Right lobe of liver (tissue), 6 donors: ENCODE measurements around the gene PRICKLE3. TPM values are rescaled to one million over a fixed set of nuclear protein-coding genes. Genes with fewer than 3 reads are reported as not detected.
A peak's percentile ranks its signal among the peaks of the same experiment; 100 is the strongest.

ENCODE experiments used
- ATAC-seq, 4 donors: fragments of 200-7000 bp; cut with Tn5 transposase; one replicate each; pipeline ENCODE4 v1.9.1; 2020; ENCODE audit warnings: mild to moderate bottlenecking in 4 of 4, moderate library complexity in 4 of 4
- DNase-seq, 3 donors: peaks; one replicate each; pipeline ENCODE4 v3.0.0-alpha.2; 2020
- H3K27ac ChIP-seq, 3 donors: fragments of 200-600 bp; one replicate each; pipeline ENCODE4 v1.8.0; 2022
- H3K27me3 ChIP-seq, 2 donors: fragments of 200-600 bp; one replicate each; pipeline ENCODE4 v1.8.0; 2022
- H3K36me3 ChIP-seq, 4 donors: fragments of 200-600 bp; sonication (generic) in 1 of 4; one replicate each; pipeline versions ENCODE4 v1.5.1 to v1.8.0; 2017 to 2022; ENCODE audit warnings: control low read depth in 1 of 4
- H3K4me1 ChIP-seq, 4 donors: fragments of 200-600 bp; sonication (generic) in 1 of 4; one replicate each; pipeline versions ENCODE4 v1.5.1 to v1.8.0; 2017 to 2022; ENCODE audit warnings: control low read depth in 1 of 4
- H3K4me3 ChIP-seq, 3 donors: fragments of 200-600 bp; one replicate each; pipeline ENCODE4 v1.8.0; 2022
- H3K9me3 ChIP-seq, 4 donors: fragments of 200-600 bp; sonication (generic) in 1 of 4; one replicate each; pipeline versions ENCODE4 v1.5.1 to v1.8.0; 2017 to 2022; ENCODE audit warnings: control low read depth in 1 of 4
- CTCF ChIP-seq, 4 donors: fragments of 200-600 bp in 3 of 4; fragments of 450-650 bp in 1 of 4; IDR thresholded peaks; one replicate each; pipeline versions ENCODE4 v1.5.1 to v1.8.0; 2016 to 2022; ENCODE audit warnings: antibody characterized with exemption in 4 of 4, mild to moderate bottlenecking in 2 of 4
- POLR2A ChIP-seq: fragments of 450-650 bp; IDR thresholded peaks from one replicate; pipeline ENCODE4 v1.6.1; 2017; ENCODE audit warnings: antibody characterized with exemption, mild to moderate bottlenecking
- WGBS: methylation state at CpG from one replicate; pipeline ENCODE4 v1.1.6; 2018; ENCODE audit warnings: low coverage, low lambda C conversion rate; ENCODE audit not compliant: insufficient coverage; ENCODE audit errors: missing lambda C conversion rate; 5-methylcytosine and 5-hydroxymethylcytosine counted together
- intact Hi-C, 2 donors: fragments of 100-400 bp; cut with DNase I; formaldehyde crosslinking; loops; one replicate each; pipeline versions ENCODE4 v1.11.2 to v1.14.1; 2022
- total RNA-seq, 6 experiments: library from RNA; depleted of rRNA in 2 of 6; stranded (reverse); fragments of >200 nt in 2 of 6; fragmentation: NEBNext Ultra II Directional in 3 of 6; extraction: Animal tissue kit (Norgen Biotek cat#: 25700) in 3 of 6; gene quantifications; one replicate each; pipeline versions ENCODE4 v1.1.0 to v1.2.4, GENCODE V29; 2016 to 2023
- donor health status: DM: no; HTN: yes; CAD: no.
- donor health status: DM: no; HTN: no; CAD: no.
- donor health status: DM: no; HTN: no; CAD: no.
- donor health status: DM: no; HTN: yes; CAD: no.
- donor health status: DM: no; HTN: yes; CAD: no.

PRICKLE3 gene
- total RNA-seq, 6 experiments from 2014 or later = 3.8 to 6.4 (median 5.0) TPM

- H3K9me3 ChIP-seq = no peaks in the 10 kb centered on the region
- intact Hi-C loops = no loop called here
- 35% methylated on average over 22 of the region's 61 CpGs for WGBS
- TF ChIP-seq CTCF (IDR thresholded peaks at IDR 0.05) (no peak), POLR2A (peak; percentile 50)
- H3K4me1 ChIP-seq = no peaks in the 10 kb centered on the region
- peak within 1 kb of the TSS in 1 of 3 donors; percentile 27 for H3K4me3 ChIP-seq
- peak within 1 kb of the TSS in 1 of 3 donors; percentile 18 for H3K27ac ChIP-seq
- H3K27me3 ChIP-seq = no peaks in the 10 kb centered on the region
- H3K36me3 ChIP-seq = no peaks in the 10 kb centered on the region
- DNase-seq (peak; percentile 88 to 90 (median 90)), ATAC-seq (peak; percentile 97 to 99 (median 99))
Observed at GRCh38 chrX:49199906-49200771, 14.0 kb upstream of the PRICKLE3 start, which contains the start of gene SYP. Gene SYP, minus strand, starts transcription at chrX:49200193. Its CDS starts 7 bp downstream, at chrX:49200186.

GRCh38 chrX:49199315-49199595 lies 13.1 kb upstream of the PRICKLE3 start:
- ATAC-seq (no peak), DNase-seq (no peak)
- no peak for TF ChIP-seq POLR2A
- TF ChIP-seq CTCF (IDR thresholded peaks at IDR 0.05) = no peak
- Histone ChIP-seq H3K27ac (no peak overlapping the region), H3K4me1 (no peaks in the 10 kb centered on the region), H3K36me3 (no peaks in the 10 kb centered on the region), H3K9me3 (no peaks in the 10 kb centered on the region), H3K27me3 (no peaks in the 10 kb centered on the region), H3K4me3 (no peak overlapping the region)
- intact Hi-C loops = no loop called here
- 36% methylated on average over 11 of the region's 11 CpGs for WGBS

GRCh38 chrX:49198540-49199314 lies 12.6 kb upstream of the PRICKLE3 start:
- ATAC-seq (no peak), DNase-seq (no peak)
- no peaks in the 10 kb centered on the region for H3K9me3 ChIP-seq
- H3K36me3 ChIP-seq = no peaks in the 10 kb centered on the region
- H3K4me1 ChIP-seq = no peaks in the 10 kb centered on the region
- WGBS = 30% methylated on average over 12 of the region's 12 CpGs
- TF ChIP-seq POLR2A (no peak), CTCF (IDR thresholded peaks at IDR 0.05) (no peak)
- no peaks in the 10 kb centered on the region for H3K27me3 ChIP-seq
- intact Hi-C loops = no loop called here
- H3K27ac ChIP-seq = no peak overlapping the region
- H3K4me3 ChIP-seq = no peak overlapping the region

- DNase-seq (no peak), ATAC-seq (no peak)
- H3K27ac ChIP-seq = no peak overlapping the region
- no peak overlapping the region for H3K4me3 ChIP-seq
- 34% methylated on average over 2 of the region's 13 CpGs for whole genome bisulfite sequencing
- TF ChIP-seq POLR2A (no peak), CTCF (IDR thresholded peaks at IDR 0.05) (no peak)
- H3K4me1 ChIP-seq = no peaks in the 10 kb centered on the region
- H3K27me3 ChIP-seq = no peaks in the 10 kb centered on the region
- intact Hi-C loops = no loop called here
- no peaks in the 10 kb centered on the region for H3K36me3 ChIP-seq
- no peaks in the 10 kb centered on the region for H3K9me3 ChIP-seq
Observed at GRCh38 chrX:49197543-49198087, 11.4 kb upstream of the PRICKLE3 start.
